Right lobe of liver (tissue), 6 donors: ENCODE data around the gene MMP13. TPM values are rescaled to one million over a fixed set of nuclear protein-coding genes. Genes with fewer than 3 reads are reported as not detected.

Experiments
- ATAC-seq, 4 donors: fragments of 200-7000 bp; cut with Tn5 transposase; one replicate each; pipeline ENCODE4 v1.9.1; 2020; ENCODE audit warnings: mild to moderate bottlenecking in 4 of 4, moderate library complexity in 4 of 4
- DNase-seq, 3 donors: peaks; one replicate each; pipeline ENCODE4 v3.0.0-alpha.2; 2020
- H3K27ac ChIP-seq, 3 donors: fragments of 200-600 bp; one replicate each; pipeline ENCODE4 v1.8.0; 2022
- H3K27me3 ChIP-seq, 2 donors: fragments of 200-600 bp; one replicate each; pipeline ENCODE4 v1.8.0; 2022
- H3K36me3 ChIP-seq, 4 donors: fragments of 200-600 bp; sonication (generic) in 1 of 4; one replicate each; pipeline versions ENCODE4 v1.5.1 to v1.8.0; 2017 to 2022; ENCODE audit warnings: control low read depth in 1 of 4
- H3K4me1 ChIP-seq, 4 donors: fragments of 200-600 bp; sonication (generic) in 1 of 4; one replicate each; pipeline versions ENCODE4 v1.5.1 to v1.8.0; 2017 to 2022; ENCODE audit warnings: control low read depth in 1 of 4
- H3K4me3 ChIP-seq, 3 donors: fragments of 200-600 bp; one replicate each; pipeline ENCODE4 v1.8.0; 2022
- H3K9me3 ChIP-seq, 4 donors: fragments of 200-600 bp; sonication (generic) in 1 of 4; one replicate each; pipeline versions ENCODE4 v1.5.1 to v1.8.0; 2017 to 2022; ENCODE audit warnings: control low read depth in 1 of 4
- CTCF ChIP-seq, 4 donors: fragments of 200-600 bp in 3 of 4; fragments of 450-650 bp in 1 of 4; IDR thresholded peaks; one replicate each; pipeline versions ENCODE4 v1.5.1 to v1.8.0; 2016 to 2022; ENCODE audit warnings: antibody characterized with exemption in 4 of 4, mild to moderate bottlenecking in 2 of 4
- POLR2A ChIP-seq: fragments of 450-650 bp; IDR thresholded peaks from one replicate; pipeline ENCODE4 v1.6.1; 2017; ENCODE audit warnings: antibody characterized with exemption, mild to moderate bottlenecking
- WGBS: methylation state at CpG from one replicate; pipeline ENCODE4 v1.1.6; 2018; ENCODE audit warnings: low coverage, low lambda C conversion rate; ENCODE audit not compliant: insufficient coverage; ENCODE audit errors: missing lambda C conversion rate; 5-methylcytosine and 5-hydroxymethylcytosine counted together
- intact Hi-C, 2 donors: fragments of 100-400 bp; cut with DNase I; formaldehyde crosslinking; loops; one replicate each; pipeline versions ENCODE4 v1.11.2 to v1.14.1; 2022
- total RNA-seq, 6 experiments: library from RNA; depleted of rRNA in 2 of 6; stranded (reverse); fragments of >200 nt in 2 of 6; fragmentation: NEBNext Ultra II Directional in 3 of 6; extraction: Animal tissue kit (Norgen Biotek cat#: 25700) in 3 of 6; gene quantifications; one replicate each; pipeline versions ENCODE4 v1.1.0 to v1.2.4, GENCODE V29; 2016 to 2023
- donor health status: DM: no; HTN: yes; CAD: no.
- donor health status: DM: no; HTN: no; CAD: no.
- donor health status: DM: no; HTN: no; CAD: no.
- donor health status: DM: no; HTN: yes; CAD: no.
- donor health status: DM: no; HTN: yes; CAD: no.

MMP13 gene
- total RNA-seq, 6 experiments from 2014 or later = not detected

- TF ChIP-seq CTCF (IDR thresholded peaks at IDR 0.05) = no peak
- no peak for TF ChIP-seq POLR2A
- H3K27me3 ChIP-seq = no peaks in the 10 kb centered on the region
- ATAC-seq = no peak
- DNase-seq = no peak
- no peak overlapping the region for H3K27ac ChIP-seq
- no peaks in the 10 kb centered on the region for H3K36me3 ChIP-seq
- intact Hi-C loops = no loop called here
- no peaks in the 10 kb centered on the region for H3K4me1 ChIP-seq
- WGBS = 48% methylated on average over 3 of the region's 3 CpGs
- H3K9me3 ChIP-seq = no peaks in the 10 kb centered on the region
- no peak overlapping the region for H3K4me3 ChIP-seq
Measured at GRCh38 chr11:102946237-102946636, 9.3 kb downstream of the MMP13 start.

- Histone ChIP-seq H3K36me3 (no peaks in the 10 kb centered on the region), H3K9me3 (no peaks in the 10 kb centered on the region), H3K4me3 (no peak overlapping the region), H3K27me3 (no peaks in the 10 kb centered on the region), H3K27ac (no peak overlapping the region), H3K4me1 (no peaks in the 10 kb centered on the region)
- no peak for TF ChIP-seq POLR2A
- peak; percentile 78 to 91 (median 84) for TF ChIP-seq CTCF (IDR thresholded peaks at IDR 0.05)
- intact Hi-C loops = no loop called here
- DNase-seq (peak in 1 of 3 donors; percentile 49), ATAC-seq (peak; percentile 87 to 98 (median 95))
- 8% methylated on average over 9 of the region's 10 CpGs for WGBS
Measured at GRCh38 chr11:102940714-102941588, 14.6 kb downstream of the MMP13 start.

GRCh38 chr11:102936864-102937509 lies 18.5 kb downstream of the MMP13 start:
- Histone ChIP-seq H3K9me3 (no peaks in the 10 kb centered on the region), H3K4me1 (no peaks in the 10 kb centered on the region), H3K27ac (no peak overlapping the region), H3K27me3 (no peaks in the 10 kb centered on the region), H3K36me3 (no peaks in the 10 kb centered on the region), H3K4me3 (no peak overlapping the region)
- TF ChIP-seq CTCF (IDR thresholded peaks at IDR 0.05) (no peak), POLR2A (no peak)
- ATAC-seq = no peak
- no peak for DNase-seq
- WGBS = 74% methylated on average over 6 of the region's 6 CpGs
- intact Hi-C loops = no loop called here

GRCh38 chr11:102935514-102935913 lies 20.0 kb downstream of the MMP13 start:
- Histone ChIP-seq H3K27me3 (no peaks in the 10 kb centered on the region), H3K36me3 (no peaks in the 10 kb centered on the region), H3K4me3 (no peak overlapping the region), H3K9me3 (no peaks in the 10 kb centered on the region), H3K27ac (no peak overlapping the region), H3K4me1 (no peaks in the 10 kb centered on the region)
- no peak for ATAC-seq
- no peak for DNase-seq
- WGBS = 58% methylated on average over 2 of the region's 3 CpGs
- TF ChIP-seq POLR2A (no peak), CTCF (IDR thresholded peaks at IDR 0.05) (no peak)
- intact Hi-C loops = no loop called here
